Measurements from ENCODE around the gene CTCF. TPM values are rescaled to one million over a fixed set of nuclear protein-coding genes. Genes with fewer than 3 reads are reported as not detected.
"Not testable (repeated sequence)": the region's sequence is repeated elsewhere in the genome, so short reads cannot be mapped to it uniquely, and the experiment has no call there.

The CTCF gene, protein sequence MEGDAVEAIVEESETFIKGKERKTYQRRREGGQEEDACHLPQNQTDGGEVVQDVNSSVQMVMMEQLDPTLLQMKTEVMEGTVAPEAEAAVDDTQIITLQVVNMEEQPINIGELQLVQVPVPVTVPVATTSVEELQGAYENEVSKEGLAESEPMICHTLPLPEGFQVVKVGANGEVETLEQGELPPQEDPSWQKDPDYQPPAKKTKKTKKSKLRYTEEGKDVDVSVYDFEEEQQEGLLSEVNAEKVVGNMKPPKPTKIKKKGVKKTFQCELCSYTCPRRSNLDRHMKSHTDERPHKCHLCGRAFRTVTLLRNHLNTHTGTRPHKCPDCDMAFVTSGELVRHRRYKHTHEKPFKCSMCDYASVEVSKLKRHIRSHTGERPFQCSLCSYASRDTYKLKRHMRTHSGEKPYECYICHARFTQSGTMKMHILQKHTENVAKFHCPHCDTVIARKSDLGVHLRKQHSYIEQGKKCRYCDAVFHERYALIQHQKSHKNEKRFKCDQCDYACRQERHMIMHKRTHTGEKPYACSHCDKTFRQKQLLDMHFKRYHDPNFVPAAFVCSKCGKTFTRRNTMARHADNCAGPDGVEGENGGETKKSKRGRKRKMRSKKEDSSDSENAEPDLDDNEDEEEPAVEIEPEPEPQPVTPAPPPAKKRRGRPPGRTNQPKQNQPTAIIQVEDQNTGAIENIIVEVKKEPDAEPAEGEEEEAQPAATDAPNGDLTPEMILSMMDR
- 67.8 and 69.8 TPM in 2 replicates for total RNA-seq
- long read RNA-seq, partial matches to known transcripts = 9 of 20 reads
- long read RNA-seq, other reads (novel, unspliced or antisense) = 4 of 20 reads

DNA sequence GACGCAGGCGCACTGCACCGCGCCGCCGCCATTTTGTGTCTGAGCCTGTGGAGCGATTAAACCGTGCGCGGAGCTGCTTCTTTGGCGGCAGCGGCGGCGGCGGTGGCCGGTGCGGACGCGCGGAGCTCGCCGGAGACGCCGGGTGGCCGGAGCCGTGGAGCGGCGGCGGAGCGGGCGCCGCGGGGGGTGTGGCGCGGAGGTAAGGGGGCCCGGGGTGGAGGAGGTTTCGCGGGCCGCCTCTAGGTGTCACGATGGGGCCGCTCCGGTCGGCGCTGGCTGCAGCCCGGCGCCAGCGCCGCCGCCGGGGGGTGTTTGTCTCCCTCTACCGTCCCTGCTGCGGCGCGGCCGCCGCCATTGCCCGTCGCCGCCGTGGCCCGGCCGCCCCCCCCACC is at the start of gene CTCF:
CTCF (plus strand) TSS at position 1 of the 392 bp plus-strand sequence. CDS start 48,307 bp downstream, outside the sequence.
- Mint-ChIP-seq H3K4me3 (ENCODE audit: low read depth) (peak within 1 kb of the TSS; percentile 86), H3K36me3 (ENCODE audit: insufficient read depth) (no peaks in the 10 kb centered on the region), H3K4me1 (ENCODE audit: low read depth) (peaks cover 19% of the 10 kb centered on the region), H3K9me3 (ENCODE audit: low read depth) (no peaks in the 10 kb centered on the region), H3K27me3 (no peaks in the 10 kb centered on the region), H3K27ac (peak within 1 kb of the TSS; percentile 95)
- peak; percentile 68 for DNase-seq (ENCODE audit: low spot score, unreplicated experiment)
- peak; percentile 63 for TF ChIP-seq CTCF (IDR thresholded peaks at IDR 0.05; ENCODE audit: unreplicated experiment)

- H3K4me1 Mint-ChIP-seq (ENCODE audit: low read depth); DNase-seq (ENCODE audit: low spot score, unreplicated experiment); H3K27me3 Mint-ChIP-seq; H3K4me3 Mint-ChIP-seq (ENCODE audit: low read depth); H3K27ac Mint-ChIP-seq; H3K9me3 Mint-ChIP-seq (ENCODE audit: low read depth); H3K36me3 Mint-ChIP-seq (ENCODE audit: insufficient read depth): not testable (repeated sequence)
These were observed 48.4 kb upstream of the CTCF start for GRCh38 chr16:67513892-67514291.

DNA sequence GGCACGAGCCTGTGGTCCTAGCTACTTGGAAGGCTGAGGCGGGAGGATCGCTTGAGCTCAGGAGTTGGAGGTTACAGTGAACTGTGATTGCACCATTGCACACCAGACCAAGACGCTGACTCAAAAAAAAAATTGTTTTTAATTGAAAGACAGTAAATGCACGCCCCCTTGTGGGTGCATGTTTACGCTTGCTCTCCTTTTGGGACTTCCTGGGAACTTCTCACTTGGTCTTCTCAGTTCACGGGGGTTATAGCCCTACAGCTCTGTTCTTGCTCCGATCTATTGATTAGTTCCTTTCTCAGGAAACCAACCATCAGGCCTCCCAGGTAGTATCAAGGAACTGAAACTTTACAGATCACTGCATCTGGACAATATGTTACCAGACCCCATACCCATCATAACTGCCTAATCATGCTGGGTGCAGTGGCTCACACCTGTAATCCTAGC is 47.9 kb upstream of the CTCF start:
- H3K4me3 Mint-ChIP-seq (ENCODE audit: low read depth) = no peak overlapping the region
- peak; percentile 28 for DNase-seq (ENCODE audit: low spot score, unreplicated experiment)
- H3K27me3 Mint-ChIP-seq = peaks cover 11% of the 10 kb centered on the region

GRCh38 chr16:67516296-67517154 is 45.8 kb upstream of the CTCF start:
- TF ChIP-seq CTCF (IDR thresholded peaks at IDR 0.05; ENCODE audit: unreplicated experiment) = no peak
- Mint-ChIP-seq H3K27ac (no peak overlapping the region), H3K4me1 (ENCODE audit: low read depth) (peaks cover 8% of the 10 kb centered on the region), H3K36me3 (ENCODE audit: insufficient read depth) (no peaks in the 10 kb centered on the region), H3K27me3 (peaks cover 15% of the 10 kb centered on the region), H3K9me3 (ENCODE audit: low read depth) (no peaks in the 10 kb centered on the region), H3K4me3 (ENCODE audit: low read depth) (no peak overlapping the region)
- DNase-seq (ENCODE audit: low spot score, unreplicated experiment) = no peak

More for the DNA sequence above, 47.9 kb upstream of the CTCF start:
- no peaks in the 10 kb centered on the region for H3K9me3 Mint-ChIP-seq (ENCODE audit: low read depth)
- no peak overlapping the region for H3K27ac Mint-ChIP-seq
- no peaks in the 10 kb centered on the region for H3K36me3 Mint-ChIP-seq (ENCODE audit: insufficient read depth)
- H3K4me1 Mint-ChIP-seq (ENCODE audit: low read depth) = peaks cover 4% of the 10 kb centered on the region
- peak; percentile 71 for TF ChIP-seq CTCF (IDR thresholded peaks at IDR 0.05; ENCODE audit: unreplicated experiment)

- no peak for TF ChIP-seq CTCF (IDR thresholded peaks at IDR 0.05; ENCODE audit: unreplicated experiment)
- H3K9me3 Mint-ChIP-seq (ENCODE audit: low read depth) = no peaks in the 10 kb centered on the region
- H3K4me3 Mint-ChIP-seq (ENCODE audit: low read depth) = no peak overlapping the region
- no peak overlapping the region for H3K27ac Mint-ChIP-seq
- H3K27me3 Mint-ChIP-seq = peaks cover 14% of the 10 kb centered on the region
- no peak for DNase-seq (ENCODE audit: low spot score, unreplicated experiment)
- H3K4me1 Mint-ChIP-seq (ENCODE audit: low read depth) = peaks cover 8% of the 10 kb centered on the region
- no peaks in the 10 kb centered on the region for H3K36me3 Mint-ChIP-seq (ENCODE audit: insufficient read depth)
These were observed 45.2 kb upstream of the CTCF start for GRCh38 chr16:67517155-67517445.

Data from progenitor cell of endocrine pancreas (in vitro differentiated cells).